HL-60 (cell line): ENCODE data around the gene SLC17A7.

Experiments used
- CTCF ChIP-seq: IDR thresholded peaks from one replicate; pipeline ENCODE4 v1.5.1; 2011; ENCODE audit warnings: low read length, control low read depth, inconsistent platforms; ENCODE audit not compliant: insufficient read depth
- POLR2AphosphoS5 ChIP-seq: IDR thresholded peaks from 2 replicates; pipeline ENCODE4 v1.6.1; 2012; ENCODE audit warnings: low read depth
- REST ChIP-seq: IDR thresholded peaks from 2 replicates; pipeline ENCODE4 v1.6.1; 2012; ENCODE audit warnings: low read depth; ENCODE audit not compliant: insufficient replicate concordance

DNA sequence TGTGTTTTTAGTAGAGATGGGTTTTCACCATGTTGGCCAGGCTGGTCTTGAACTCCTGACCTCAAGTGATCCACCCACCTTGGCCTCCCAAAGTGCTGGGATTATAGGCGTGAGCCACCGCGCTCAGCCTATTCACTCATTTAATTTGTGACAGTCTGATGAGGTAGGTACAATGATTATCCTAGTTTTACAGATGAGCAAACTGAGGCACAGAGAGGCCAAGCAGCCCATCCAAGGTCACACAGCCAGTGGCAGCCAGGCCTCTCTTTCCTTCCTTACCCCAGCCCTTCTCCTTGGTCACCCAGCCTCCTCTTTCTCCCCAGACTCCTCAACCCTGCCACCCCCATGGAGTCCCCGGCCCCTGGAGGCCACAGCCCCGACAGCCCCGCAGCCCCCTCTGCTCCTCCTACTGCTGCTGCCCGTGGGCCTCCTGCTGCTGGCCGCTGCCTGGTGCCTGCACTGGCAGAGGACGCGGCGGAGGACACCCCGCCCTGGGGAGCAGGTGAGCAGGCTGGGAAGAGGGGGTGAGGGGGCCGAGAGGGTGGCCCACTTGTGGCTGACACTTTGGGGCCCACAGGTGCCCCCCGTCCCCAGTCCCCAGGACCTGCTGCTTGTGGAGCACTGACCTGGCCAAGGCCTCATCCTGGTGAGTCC, 38.8 kb upstream of the SLC17A7 start:
- TF ChIP-seq POLR2AphosphoS5 (no peak), CTCF (no peak), REST (no peak)
